ENCODE data around the gene GRM3. TPM values are rescaled to one million over a fixed set of nuclear protein-coding genes. Genes with fewer than 3 reads are reported as not detected.

GRM3 gene
- total RNA-seq, 2 experiments from 2014 or later = not detected

DNA sequence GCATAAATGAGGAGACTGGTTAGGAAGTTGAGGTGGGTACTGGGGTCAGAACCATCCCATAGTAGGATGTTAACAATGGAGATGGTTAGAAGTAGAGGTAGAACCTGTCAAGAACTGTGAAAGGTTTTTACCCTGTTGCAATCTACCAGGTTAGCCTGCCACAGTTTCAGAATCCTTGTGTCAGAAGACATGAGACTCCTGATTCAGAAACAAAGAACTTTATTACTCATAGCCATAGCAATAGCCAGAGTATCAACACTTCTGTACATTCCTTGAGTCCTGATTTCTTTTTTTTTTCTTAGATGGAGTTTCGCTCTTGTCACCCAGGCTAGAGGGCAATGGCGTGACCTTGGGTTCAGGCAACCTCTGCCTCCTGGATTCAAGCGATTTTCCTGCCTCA is 200.9 kb downstream of the GRM3 start:
- no peaks in the 10 kb centered on the region for H3K36me3 ChIP-seq (ENCODE audit: insufficient read depth, low read length)

DNA sequence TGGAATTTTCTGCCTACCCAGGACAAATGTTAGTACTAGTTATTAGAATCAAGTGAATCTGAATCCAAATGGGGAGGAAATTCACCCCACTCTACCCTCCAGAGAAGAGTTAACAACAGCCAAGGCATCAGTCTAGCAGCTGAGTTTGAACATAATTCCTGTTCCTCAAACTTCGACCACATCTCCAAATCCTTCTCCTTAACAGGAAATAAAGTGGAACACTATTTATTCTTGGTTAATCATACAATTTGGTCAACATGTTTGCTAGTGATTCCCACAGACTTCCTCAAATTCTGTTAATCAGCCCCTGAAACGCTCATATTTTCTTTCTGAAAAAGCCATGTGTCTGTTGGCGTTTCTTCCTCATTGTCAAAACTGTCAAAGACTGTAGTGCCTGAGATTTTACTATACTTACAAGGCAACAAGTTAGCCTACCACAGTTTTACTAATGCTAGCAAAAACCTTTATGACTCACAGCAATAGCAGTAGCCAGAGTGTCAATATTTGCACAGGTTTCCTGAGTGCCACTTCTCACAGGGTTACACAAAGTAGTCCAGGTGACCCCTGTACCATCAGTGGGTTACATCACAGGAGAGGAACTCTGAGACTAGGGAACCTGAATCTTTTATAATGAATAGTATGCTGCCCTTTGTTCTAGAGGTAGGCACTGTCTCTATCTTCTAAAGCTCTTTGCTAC is 202.9 kb downstream of the GRM3 start:
- no peak overlapping the region for H3K27ac Mint-ChIP-seq
- H3K27ac ChIP-seq (ENCODE audit: low read depth in 1 of 2, low read length in 2 of 2) = no peak overlapping the region
- no peaks in the 10 kb centered on the region for H3K36me3 ChIP-seq (ENCODE audit: insufficient read depth, low read length)
- no peaks in the 10 kb centered on the region for H3K4me1 ChIP-seq (ENCODE audit: insufficient read depth, low read length)
- H3K36me3 Mint-ChIP-seq (ENCODE audit: low read depth) = no peaks in the 10 kb centered on the region
- no peaks in the 10 kb centered on the region for H3K9me3 ChIP-seq (ENCODE audit: control insufficient read depth in 1 of 2, insufficient read depth in 1 of 2, low read length in 2 of 2)
- H3K27me3 Mint-ChIP-seq = no peaks in the 10 kb centered on the region
- H3K9me3 Mint-ChIP-seq = no peaks in the 10 kb centered on the region
- intact Hi-C loops (cut with DNase I, micrococcal nuclease) = no loop called here
- ChIA-PET CTCF (no interaction called here), POLR2A (no interaction called here)
- H3K4me1 Mint-ChIP-seq (ENCODE audit: low read depth) = no peaks in the 10 kb centered on the region
- DNase-seq (no peak), ATAC-seq (ENCODE audit: poor library complexity) (no peak)
- no peak overlapping the region for H3K4me3 Mint-ChIP-seq
- no peak overlapping the region for H3K4me3 ChIP-seq (ENCODE audit: low read length)
- H3K27me3 ChIP-seq (ENCODE audit: control insufficient read depth in 1 of 2, insufficient read depth in 2 of 2, low read length in 2 of 2) = no peaks in the 10 kb centered on the region
- TF ChIP-seq, protein P1, sequence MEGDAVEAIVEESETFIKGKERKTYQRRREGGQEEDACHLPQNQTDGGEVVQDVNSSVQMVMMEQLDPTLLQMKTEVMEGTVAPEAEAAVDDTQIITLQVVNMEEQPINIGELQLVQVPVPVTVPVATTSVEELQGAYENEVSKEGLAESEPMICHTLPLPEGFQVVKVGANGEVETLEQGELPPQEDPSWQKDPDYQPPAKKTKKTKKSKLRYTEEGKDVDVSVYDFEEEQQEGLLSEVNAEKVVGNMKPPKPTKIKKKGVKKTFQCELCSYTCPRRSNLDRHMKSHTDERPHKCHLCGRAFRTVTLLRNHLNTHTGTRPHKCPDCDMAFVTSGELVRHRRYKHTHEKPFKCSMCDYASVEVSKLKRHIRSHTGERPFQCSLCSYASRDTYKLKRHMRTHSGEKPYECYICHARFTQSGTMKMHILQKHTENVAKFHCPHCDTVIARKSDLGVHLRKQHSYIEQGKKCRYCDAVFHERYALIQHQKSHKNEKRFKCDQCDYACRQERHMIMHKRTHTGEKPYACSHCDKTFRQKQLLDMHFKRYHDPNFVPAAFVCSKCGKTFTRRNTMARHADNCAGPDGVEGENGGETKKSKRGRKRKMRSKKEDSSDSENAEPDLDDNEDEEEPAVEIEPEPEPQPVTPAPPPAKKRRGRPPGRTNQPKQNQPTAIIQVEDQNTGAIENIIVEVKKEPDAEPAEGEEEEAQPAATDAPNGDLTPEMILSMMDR (IDR thresholded peaks at IDR 0.05) = no peak

More for the DNA sequence above, 200.9 kb downstream of the GRM3 start:
- H3K27ac ChIP-seq (ENCODE audit: low read depth in 1 of 2, low read length in 2 of 2) = no peak overlapping the region
- H3K9me3 Mint-ChIP-seq = no peaks in the 10 kb centered on the region
- no peaks in the 10 kb centered on the region for H3K36me3 Mint-ChIP-seq (ENCODE audit: low read depth)
- ATAC-seq (ENCODE audit: poor library complexity) = no peak
- H3K4me3 Mint-ChIP-seq = no peak overlapping the region
- DNase-seq = no peak
- no peaks in the 10 kb centered on the region for H3K27me3 Mint-ChIP-seq
- no peak overlapping the region for H3K27ac Mint-ChIP-seq
- H3K27me3 ChIP-seq (ENCODE audit: control insufficient read depth in 1 of 2, insufficient read depth in 2 of 2, low read length in 2 of 2) = no peaks in the 10 kb centered on the region
- no peaks in the 10 kb centered on the region for H3K4me1 ChIP-seq (ENCODE audit: insufficient read depth, low read length)
- no peak overlapping the region for H3K4me3 ChIP-seq (ENCODE audit: low read length)
- ChIA-PET POLR2A (no interaction called here), CTCF (no interaction called here)
- H3K9me3 ChIP-seq (ENCODE audit: control insufficient read depth in 1 of 2, insufficient read depth in 1 of 2, low read length in 2 of 2) = no peaks in the 10 kb centered on the region
- TF ChIP-seq, protein P1 (IDR thresholded peaks at IDR 0.05) = no peak
- no peaks in the 10 kb centered on the region for H3K4me1 Mint-ChIP-seq (ENCODE audit: low read depth)
- intact Hi-C loops (cut with DNase I, micrococcal nuclease) = no loop called here

DNA sequence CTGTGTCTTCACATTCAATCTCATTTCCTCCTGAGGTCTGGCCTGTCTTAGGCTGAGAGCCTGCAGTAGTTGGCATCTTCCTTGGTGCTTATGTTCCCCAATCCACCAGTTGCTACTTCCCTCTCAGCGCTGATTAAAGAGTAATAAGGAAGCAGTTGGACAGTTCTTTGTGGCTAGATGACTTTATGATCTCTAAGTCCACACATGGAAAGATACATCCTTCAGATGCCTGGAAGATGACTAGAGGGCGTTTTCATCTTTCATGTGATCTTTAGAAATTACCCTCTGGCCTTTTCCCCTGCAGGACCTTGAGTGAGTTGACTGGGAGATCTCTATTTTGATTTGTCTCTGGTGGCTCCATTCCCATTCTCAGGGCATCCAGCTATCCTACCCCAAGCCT is 204.5 kb downstream of the GRM3 start:
- H3K4me1 ChIP-seq (ENCODE audit: insufficient read depth, low read length) = no peaks in the 10 kb centered on the region
- ATAC-seq (ENCODE audit: poor library complexity) (no peak), DNase-seq (no peak)
- intact Hi-C loops (cut with DNase I, micrococcal nuclease) = no loop called here
- no peaks in the 10 kb centered on the region for H3K4me1 Mint-ChIP-seq (ENCODE audit: low read depth)
- no peak overlapping the region for H3K4me3 Mint-ChIP-seq
- H3K9me3 ChIP-seq (ENCODE audit: control insufficient read depth in 1 of 2, insufficient read depth in 1 of 2, low read length in 2 of 2) = no peaks in the 10 kb centered on the region
- H3K27me3 ChIP-seq (ENCODE audit: control insufficient read depth in 1 of 2, insufficient read depth in 2 of 2, low read length in 2 of 2) = no peaks in the 10 kb centered on the region
- no peaks in the 10 kb centered on the region for H3K36me3 Mint-ChIP-seq (ENCODE audit: low read depth)
- H3K27ac ChIP-seq (ENCODE audit: low read depth in 1 of 2, low read length in 2 of 2) = no peak overlapping the region
- no peaks in the 10 kb centered on the region for H3K27me3 Mint-ChIP-seq
- ChIA-PET POLR2A (no interaction called here), CTCF (no interaction called here)
- TF ChIP-seq, protein P1 (IDR thresholded peaks at IDR 0.05) = no peak
- H3K36me3 ChIP-seq (ENCODE audit: insufficient read depth, low read length) = no peaks in the 10 kb centered on the region
- H3K9me3 Mint-ChIP-seq = no peaks in the 10 kb centered on the region
- no peak overlapping the region for H3K27ac Mint-ChIP-seq
- H3K4me3 ChIP-seq (ENCODE audit: low read length) = no peak overlapping the region

Measured in CD4-positive, alpha-beta T cell (primary cell).